HEK293T (cell line): ENCODE results near the gene EED.
"Not testable (repeated sequence)": the region's sequence is repeated elsewhere in the genome, so short reads cannot be mapped to it uniquely, and the experiment has no call there.

Experiments
- CTCF ChIA-PET: fragments of 350-600 bp; formaldehyde crosslinking; extraction: SDS; loops from one replicate; lab custom pipeline; 2021; ENCODE audit warnings: antibody characterized with exemption, inconsistent platforms; lab: Yijun Ruan, JAX
- POLR2A ChIA-PET: fragments of 350-600 bp; formaldehyde crosslinking; extraction: SDS; loops from one replicate; lab custom pipeline; 2020; ENCODE audit warnings: antibody characterized with exemption, inconsistent platforms; lab: Yijun Ruan, JAX
- DNase-seq: peaks from one replicate; pipeline ENCODE4 v3.0.0; 2012; ENCODE audit warnings: mixed read lengths; ENCODE audit errors: extremely low spot score
- ARNT ChIP-seq: fragments of 450-650 bp; IDR thresholded peaks from 2 replicates; pipeline ENCODE4 v1.6.1; 2017; ENCODE audit warnings: mild to moderate bottlenecking
- BHLHE40 ChIP-seq: fragments of 450-650 bp; IDR thresholded peaks from 2 replicates; pipeline ENCODE4 v1.6.1; 2016; ENCODE audit warnings: mild to moderate bottlenecking, moderate library complexity, borderline replicate concordance
- CTBP1 ChIP-seq: fragments of 450-650 bp; IDR thresholded peaks from 2 replicates; pipeline ENCODE4 v1.6.1; 2016; ENCODE audit warnings: borderline replicate concordance
- ELF4 ChIP-seq: fragments of 450-650 bp; IDR thresholded peaks from 2 replicates; pipeline ENCODE4 v1.6.1; 2017; ENCODE audit warnings: antibody characterized with exemption
- FOXA1 ChIP-seq: fragments of 450-650 bp; IDR thresholded peaks from 2 replicates; pipeline ENCODE4 v1.6.1; 2016; ENCODE audit warnings: mild to moderate bottlenecking
- FOXK2 ChIP-seq: fragments of 450-650 bp; IDR thresholded peaks from 2 replicates; pipeline ENCODE4 v1.6.1; 2016; ENCODE audit warnings: mild to moderate bottlenecking
- FOXM1 ChIP-seq: fragments of 450-650 bp; IDR thresholded peaks from 2 replicates; pipeline ENCODE4 v1.6.1; 2017; ENCODE audit warnings: mild to moderate bottlenecking, borderline replicate concordance
- HDGF ChIP-seq: fragments of 450-650 bp; IDR thresholded peaks from 2 replicates; pipeline ENCODE4 v1.6.1; 2017; ENCODE audit warnings: antibody characterized with exemption, borderline replicate concordance
- L3MBTL2 ChIP-seq: fragments of 450-650 bp; conservative IDR thresholded peaks from 2 replicates; pipeline ENCODE4 v1.6.1; 2016; ENCODE audit warnings: mild to moderate bottlenecking
- LEF1 ChIP-seq: fragments of 450-650 bp; IDR thresholded peaks from 2 replicates; pipeline ENCODE4 v1.6.1; 2017; ENCODE audit warnings: mild to moderate bottlenecking, borderline replicate concordance
- NFRKB ChIP-seq: fragments of 450-650 bp; IDR thresholded peaks from 2 replicates; pipeline ENCODE4 v1.6.1; 2016; ENCODE audit warnings: mild to moderate bottlenecking, moderate library complexity
- PKNOX1 ChIP-seq: fragments of 450-650 bp; IDR thresholded peaks from 2 replicates; pipeline ENCODE4 v1.6.1; 2016
- SP1 ChIP-seq: fragments of 450-650 bp; IDR thresholded peaks from 2 replicates; pipeline ENCODE4 v1.6.1; 2017
- SUZ12 ChIP-seq: fragments of 450-650 bp; IDR thresholded peaks from 2 replicates; pipeline ENCODE4 v1.6.1; 2016; ENCODE audit warnings: mild to moderate bottlenecking
- TARDBP ChIP-seq: fragments of 450-650 bp; IDR thresholded peaks from 2 replicates; pipeline ENCODE4 v1.6.1; 2016
- ZNF384 ChIP-seq: fragments of 450-650 bp; IDR thresholded peaks from 2 replicates; pipeline ENCODE4 v1.6.1; 2016

Gene EED

GRCh38 chr11:86277741-86278140 is 33.2 kb downstream of the EED start:
- POLR2A ChIA-PET = no interaction called here
- CTCF ChIA-PET = interaction anchor here (0.6 kb wide), 1 partner anchor 13 kb away, joined by 3 read pairs; no protein-coding TSS in a partner anchor
- no peak for DNase-seq
- TF ChIP-seq ELF4 (no peak), HDGF (no peak), NFRKB (no peak), SP1 (no peak), TARDBP (no peak), FOXA1 (no peak), ZNF384 (no peak), ARNT (no peak), BHLHE40 (no peak)

DNA sequence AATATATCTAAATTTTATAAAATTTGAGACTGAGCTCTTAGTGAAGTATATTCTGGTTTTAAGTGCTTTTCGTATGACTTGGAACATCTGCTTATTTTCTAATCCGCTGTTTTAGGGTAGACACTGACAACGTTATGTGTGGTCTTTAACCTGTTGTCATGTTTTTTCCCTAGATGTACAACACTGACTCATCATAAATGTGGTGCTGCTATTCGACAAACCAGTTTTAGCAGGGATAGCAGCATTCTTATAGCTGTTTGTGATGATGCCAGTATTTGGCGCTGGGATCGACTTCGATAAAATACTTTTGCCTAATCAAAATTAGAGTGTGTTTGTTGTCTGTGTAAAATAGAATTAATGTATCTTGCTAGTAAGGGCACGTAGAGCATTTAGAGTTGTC is 33.7 kb downstream of the EED start:
- CTCF ChIA-PET = interaction anchor here (0.6 kb wide), 1 partner anchor 13 kb away, joined by 3 read pairs; no protein-coding TSS in a partner anchor
- POLR2A ChIA-PET = no interaction called here
- no peak for DNase-seq
- TF ChIP-seq HDGF (no peak), L3MBTL2 (no peak)

- no peak for DNase-seq
- POLR2A ChIA-PET = no interaction called here
- TF ChIP-seq NFRKB (no peak), FOXA1 (no peak), ZNF384 (no peak)
- CTCF ChIA-PET = interaction anchor here (0.6 kb wide), 1 partner anchor 77 kb away, joined by 4 read pairs; no protein-coding TSS in a partner anchor
Measured at GRCh38 chr11:86279747-86280146, 35.2 kb downstream of the EED start.

- TF ChIP-seq ZNF384 (no peak), FOXK2 (no peak), FOXA1 (no peak), BHLHE40 (no peak), CTBP1 (no peak)
- POLR2A ChIA-PET = no interaction called here
- CTCF ChIA-PET = no interaction called here
- no peak for DNase-seq
Measured at GRCh38 chr11:86287468-86287796, 42.9 kb downstream of the EED start.

DNA sequence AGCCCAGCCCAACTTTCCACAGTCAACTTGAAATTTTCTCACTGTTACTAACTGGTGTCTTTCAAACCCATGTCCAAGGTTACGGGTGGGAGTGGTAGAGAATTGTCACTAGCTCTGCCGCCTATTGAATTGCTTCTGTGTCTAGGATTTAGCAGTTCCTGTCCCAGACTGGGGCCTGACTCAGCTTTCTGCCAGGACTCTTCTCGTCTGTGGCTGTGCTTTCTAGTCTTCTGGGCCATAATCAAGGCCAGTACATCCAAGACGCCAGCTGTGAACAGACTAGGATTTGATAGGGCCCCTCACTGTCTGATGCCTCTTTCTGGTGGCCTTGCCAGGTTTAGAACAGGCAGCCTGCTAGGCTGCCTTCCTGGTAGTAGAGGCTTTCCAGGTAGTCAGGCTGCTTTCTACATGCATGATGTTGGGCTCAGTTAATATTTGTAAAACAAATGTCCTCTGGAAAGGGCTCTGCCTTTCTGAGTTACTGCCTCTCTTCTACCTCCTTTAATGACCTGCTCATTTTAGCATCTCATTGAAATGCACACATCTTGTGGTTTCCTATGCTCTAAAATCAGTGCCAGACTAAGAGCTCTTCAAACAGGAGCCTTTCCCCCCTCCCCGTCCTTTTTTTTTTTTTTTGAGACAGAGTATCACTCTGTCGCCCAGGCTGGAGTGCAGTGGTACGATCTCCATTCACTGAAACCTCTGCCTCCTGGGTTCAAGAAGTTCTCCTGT is 44.4 kb downstream of the EED start:
- TF ChIP-seq CTBP1 (no peak), SUZ12 (no peak), PKNOX1 (no peak), FOXA1 (no peak), ELF4 (no peak), FOXM1 (no peak), NFRKB (no peak), ZNF384 (no peak), LEF1 (no peak), TARDBP (no peak), FOXK2 (no peak), L3MBTL2 (no peak), SP1 (no peak), BHLHE40 (no peak), ARNT (no peak), HDGF (no peak)
- CTCF ChIA-PET = no interaction called here
- POLR2A ChIA-PET = no interaction called here
- no peak for DNase-seq

DNA sequence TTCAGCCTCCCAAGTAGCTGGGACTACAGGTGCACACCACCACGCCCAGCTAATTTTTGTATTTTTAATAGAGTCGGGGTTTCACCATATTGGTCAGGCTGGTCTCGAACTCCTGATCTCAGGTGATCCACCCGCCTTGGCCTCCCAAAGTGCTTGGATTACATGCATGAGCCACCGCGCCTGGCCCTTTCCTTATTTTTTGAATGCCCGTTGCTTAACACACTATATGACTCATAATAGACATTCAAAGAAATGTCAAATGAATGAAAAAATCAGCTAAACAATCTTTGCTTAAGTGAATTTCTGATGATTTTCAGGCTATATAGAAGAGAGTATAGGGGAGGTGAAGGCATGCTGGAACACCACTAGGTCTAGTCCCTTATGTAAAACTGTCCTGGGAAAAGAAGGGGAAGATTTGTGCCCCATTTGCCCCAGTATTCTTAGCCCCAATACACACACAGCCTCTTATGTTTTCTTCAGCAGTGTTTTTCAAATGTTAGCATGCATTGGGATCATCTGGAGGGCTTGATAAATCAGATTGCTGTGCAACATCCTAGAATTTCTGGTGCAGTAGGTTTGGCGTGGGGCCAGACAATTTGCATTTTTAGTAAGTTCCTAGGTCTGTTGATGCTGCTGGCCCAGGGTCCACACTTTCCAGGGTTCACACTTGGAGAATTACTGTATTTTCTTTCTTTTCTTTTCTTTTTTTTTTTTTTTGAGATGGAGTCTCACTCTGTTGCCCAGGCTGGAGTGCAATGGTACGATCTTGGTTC is 45.1 kb downstream of the EED start:
- POLR2A ChIA-PET, DNase-seq, CTCF ChIA-PET: not testable (repeated sequence)

DNA sequence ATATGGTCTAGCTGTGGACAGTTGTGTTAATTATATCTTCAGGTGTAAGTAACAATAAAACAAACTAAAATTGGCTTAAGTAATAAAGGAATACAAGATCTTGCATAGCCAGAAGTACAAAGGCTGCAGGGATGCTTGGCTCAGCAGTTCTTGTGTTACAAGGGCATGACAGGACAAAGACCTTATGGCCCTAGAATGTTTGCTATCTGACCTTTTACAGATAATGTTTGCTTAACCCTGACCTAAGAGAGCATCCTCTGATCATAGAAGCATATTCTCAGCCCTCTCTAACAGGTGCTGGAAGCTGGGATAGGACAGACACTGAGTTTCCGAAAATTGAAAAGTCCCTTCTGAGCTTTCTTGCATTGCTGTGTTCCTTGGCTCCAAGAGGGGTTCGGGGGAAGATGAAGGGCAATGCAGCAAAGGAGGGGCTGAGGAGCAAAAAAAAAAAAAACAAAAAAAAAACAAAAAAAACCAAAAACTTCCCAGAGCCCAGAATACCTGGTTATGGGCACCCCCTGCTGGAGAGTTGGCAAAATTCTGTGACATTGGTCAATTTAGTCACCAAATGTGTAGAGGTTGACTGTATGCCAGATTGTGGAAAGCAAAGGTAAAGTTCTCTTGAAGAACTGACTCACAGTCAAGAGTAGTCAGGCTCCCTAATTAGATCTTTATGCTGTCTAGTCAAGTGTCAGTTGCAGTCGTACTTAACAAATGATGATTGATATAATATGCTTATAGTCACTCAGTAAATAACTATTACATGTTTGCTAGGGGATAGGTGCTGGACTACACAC is 47.1 kb downstream of the EED start:
- CTCF ChIA-PET = interaction anchor here (0.6 to 0.8 kb wide), 3 partner anchors 14 to 481 kb away, joined by 3 read pairs; no protein-coding TSS in a partner anchor
- POLR2A ChIA-PET = no interaction called here
- TF ChIP-seq L3MBTL2 (no peak), ZNF384 (peak; percentile 97)
- peak; percentile 53 for DNase-seq

GRCh38 chr11:86292912-86293616 is 48.5 kb downstream of the EED start:
- POLR2A ChIA-PET = no interaction called here

More at GRCh38 chr11:86292912-86293616, 48.5 kb downstream of the EED start:
- no peak for TF ChIP-seq ZNF384
- no peak for TF ChIP-seq CTBP1
- no peak for TF ChIP-seq SP1
- TF ChIP-seq LEF1 = no peak
- no peak for TF ChIP-seq FOXA1
- TF ChIP-seq PKNOX1 = no peak
- no peak for TF ChIP-seq BHLHE40
- DNase-seq = no peak
- CTCF ChIA-PET = no interaction called here
